Esophagus squamous epithelium (tissue), 4 donors: ENCODE measurements around the gene ATRNL1.

Source experiments
- POLR2A ChIP-seq, 4 donors: fragments of 450-650 bp; IDR thresholded peaks; one replicate each; pipeline ENCODE4 v1.6.1; 2017; ENCODE audit warnings: antibody characterized with exemption in 4 of 4, mild to moderate bottlenecking in 4 of 4, moderate library complexity in 3 of 4
- TF ChIP-seq, protein P1 (sequence below), 6 experiments: fragments of 450-650 bp in 4 of 6; fragments of 200-600 bp in 2 of 6; sonication (generic) in 2 of 6; IDR thresholded peaks; one replicate each; pipeline ENCODE4 v1.5.1; 2016 to 2019; ENCODE audit warnings: antibody characterized with exemption in 6 of 6, mild to moderate bottlenecking in 4 of 6, moderate library complexity in 4 of 6

DNA sequence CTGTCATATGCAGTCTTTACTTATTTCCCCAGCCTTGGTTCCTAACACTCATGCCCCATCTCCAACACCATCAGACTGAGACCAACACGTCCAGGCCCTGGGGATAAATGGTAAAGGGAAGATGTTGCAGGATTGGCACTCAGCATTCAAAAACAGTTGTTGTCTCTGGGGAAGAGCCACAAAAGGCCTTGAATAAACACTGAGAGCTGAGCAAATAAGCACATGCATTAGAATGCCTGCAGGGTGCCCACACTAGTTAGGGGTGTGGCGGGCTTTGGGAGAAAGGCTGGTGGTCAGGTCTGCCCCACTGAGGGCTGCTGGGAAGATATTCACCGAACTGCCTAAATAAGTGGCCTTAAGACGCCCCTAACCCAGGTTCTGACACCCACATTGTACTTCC, 788.9 kb downstream of the ATRNL1 start:
- TF ChIP-seq, protein P1, sequence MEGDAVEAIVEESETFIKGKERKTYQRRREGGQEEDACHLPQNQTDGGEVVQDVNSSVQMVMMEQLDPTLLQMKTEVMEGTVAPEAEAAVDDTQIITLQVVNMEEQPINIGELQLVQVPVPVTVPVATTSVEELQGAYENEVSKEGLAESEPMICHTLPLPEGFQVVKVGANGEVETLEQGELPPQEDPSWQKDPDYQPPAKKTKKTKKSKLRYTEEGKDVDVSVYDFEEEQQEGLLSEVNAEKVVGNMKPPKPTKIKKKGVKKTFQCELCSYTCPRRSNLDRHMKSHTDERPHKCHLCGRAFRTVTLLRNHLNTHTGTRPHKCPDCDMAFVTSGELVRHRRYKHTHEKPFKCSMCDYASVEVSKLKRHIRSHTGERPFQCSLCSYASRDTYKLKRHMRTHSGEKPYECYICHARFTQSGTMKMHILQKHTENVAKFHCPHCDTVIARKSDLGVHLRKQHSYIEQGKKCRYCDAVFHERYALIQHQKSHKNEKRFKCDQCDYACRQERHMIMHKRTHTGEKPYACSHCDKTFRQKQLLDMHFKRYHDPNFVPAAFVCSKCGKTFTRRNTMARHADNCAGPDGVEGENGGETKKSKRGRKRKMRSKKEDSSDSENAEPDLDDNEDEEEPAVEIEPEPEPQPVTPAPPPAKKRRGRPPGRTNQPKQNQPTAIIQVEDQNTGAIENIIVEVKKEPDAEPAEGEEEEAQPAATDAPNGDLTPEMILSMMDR (IDR thresholded peaks at IDR 0.05): no peak
- no peak for TF ChIP-seq POLR2A (IDR thresholded peaks at IDR 0.05)
